ENCODE results near the gene BTBD9.

BTBD9 gene

GRCh38 chr6:38198219-38198618, 441.5 kb downstream of the BTBD9 start:
- no peaks in the 10 kb centered on the region for H3K27me3 ChIP-seq
- peak; percentile 47 for TF ChIP-seq CTCF (IDR thresholded peaks at IDR 0.05; ENCODE audit: low read depth, low read length)
- no peaks in the 10 kb centered on the region for H3K4me1 ChIP-seq

GRCh38 chr6:38195113-38195635, 444.6 kb downstream of the BTBD9 start:
- Histone ChIP-seq H3K4me1 (no peaks in the 10 kb centered on the region), H3K36me3 (no peaks in the 10 kb centered on the region), H3K9me3 (no peaks in the 10 kb centered on the region), H3K4me3 (ENCODE audit: low read depth, low read length) (no peak overlapping the region), H3K27me3 (no peaks in the 10 kb centered on the region)
- TF ChIP-seq CTCF (IDR thresholded peaks at IDR 0.05; ENCODE audit: low read depth, low read length): no peak
- DNase-seq: no peak

More at GRCh38 chr6:38198219-38198618, 441.5 kb downstream of the BTBD9 start:
- no peaks in the 10 kb centered on the region for H3K9me3 ChIP-seq
- H3K36me3 ChIP-seq: no peaks in the 10 kb centered on the region
- no peak overlapping the region for H3K4me3 ChIP-seq (ENCODE audit: low read depth, low read length)
- DNase-seq: peak; percentile 57

- no peak for DNase-seq
- H3K36me3 ChIP-seq: no peaks in the 10 kb centered on the region
- no peaks in the 10 kb centered on the region for H3K9me3 ChIP-seq
- no peak overlapping the region for H3K4me3 ChIP-seq (ENCODE audit: low read depth, low read length)
- no peaks in the 10 kb centered on the region for H3K27me3 ChIP-seq
- no peaks in the 10 kb centered on the region for H3K4me1 ChIP-seq
- no peak for TF ChIP-seq CTCF (IDR thresholded peaks at IDR 0.05; ENCODE audit: low read depth, low read length)
These were observed 445.1 kb downstream of the BTBD9 start for GRCh38 chr6:38194589-38194988.

GRCh38 chr6:38194282-38194572, 445.5 kb downstream of the BTBD9 start:
- TF ChIP-seq CTCF (IDR thresholded peaks at IDR 0.05; ENCODE audit: low read depth, low read length): no peak
- no peaks in the 10 kb centered on the region for H3K9me3 ChIP-seq
- H3K36me3 ChIP-seq: no peaks in the 10 kb centered on the region
- H3K4me1 ChIP-seq: no peaks in the 10 kb centered on the region
- no peak for DNase-seq
- no peaks in the 10 kb centered on the region for H3K27me3 ChIP-seq
- H3K4me3 ChIP-seq (ENCODE audit: low read depth, low read length): no peak overlapping the region

GRCh38 chr6:38193481-38194281, 446.0 kb downstream of the BTBD9 start:
- no peak for DNase-seq
- Histone ChIP-seq H3K27me3 (no peaks in the 10 kb centered on the region), H3K36me3 (no peaks in the 10 kb centered on the region), H3K9me3 (no peaks in the 10 kb centered on the region), H3K4me1 (no peaks in the 10 kb centered on the region), H3K4me3 (ENCODE audit: low read depth, low read length) (no peak overlapping the region)
- no peak for TF ChIP-seq CTCF (IDR thresholded peaks at IDR 0.05; ENCODE audit: low read depth, low read length)

GRCh38 chr6:38193051-38193450, 446.7 kb downstream of the BTBD9 start:
- Histone ChIP-seq H3K36me3 (no peaks in the 10 kb centered on the region), H3K4me1 (no peaks in the 10 kb centered on the region), H3K9me3 (no peaks in the 10 kb centered on the region), H3K4me3 (ENCODE audit: low read depth, low read length) (no peak overlapping the region), H3K27me3 (no peaks in the 10 kb centered on the region)
- no peak for TF ChIP-seq CTCF (IDR thresholded peaks at IDR 0.05; ENCODE audit: low read depth, low read length)
- DNase-seq: no peak
